RWPE1 (cell line): ENCODE measurements around the gene SLC24A3.

ENCODE experiments used
- CTCF ChIA-PET: fragments of 350-600 bp; sonication (Branson Sonifier 250); formaldehyde crosslinking; extraction: SDS; loops from one replicate; lab custom pipeline; 2021; lab: Yijun Ruan, JAX
- POLR2A ChIA-PET: fragments of 400-600 bp; formaldehyde crosslinking; extraction: SDS; loops from one replicate; lab custom pipeline; 2020; ENCODE audit warnings: antibody characterized with exemption; ENCODE audit not compliant: low non-redundant PET; lab: Yijun Ruan, JAX
- DNase-seq: peaks from one replicate; pipeline ENCODE4 v3.0.0; 2012; ENCODE audit warnings: low spot score
- H3K27ac ChIP-seq: fragments of 450-650 bp; 2 replicates; pipeline ENCODE4 v1.5.1; 2017
- CTCF ChIP-seq: fragments of 450-650 bp; conservative IDR thresholded peaks from 2 replicates; pipeline ENCODE4 v1.5.1; 2017; ENCODE audit warnings: low read depth, mild to moderate bottlenecking

The SLC24A3 gene

GRCh38 chr20:19644085-19644484 is 431.6 kb downstream of the SLC24A3 start:
- ChIA-PET POLR2A (no interaction called here), CTCF (interaction anchor here (0.6 kb wide), 1 partner anchor 92 kb away, joined by 3 read pairs; no protein-coding TSS in a partner anchor)
- H3K27ac ChIP-seq: no peak overlapping the region
- DNase-seq: peak; percentile 3
- TF ChIP-seq CTCF: no peak

- H3K27ac ChIP-seq: no peak overlapping the region
- ChIA-PET POLR2A (no interaction called here), CTCF (no interaction called here)
- no peak for DNase-seq
- no peak for TF ChIP-seq CTCF
Observed at GRCh38 chr20:19646963-19647362, 434.5 kb downstream of the SLC24A3 start.

- CTCF ChIA-PET: interaction anchor here (0.6 to 0.9 kb wide), 3 partner anchors 14 to 590 kb away, joined by 3 to 4 read pairs (median 3); no protein-coding TSS in a partner anchor
- H3K27ac ChIP-seq: no peak overlapping the region
- POLR2A ChIA-PET: no interaction called here
- no peak for TF ChIP-seq CTCF
- no peak for DNase-seq
Observed at GRCh38 chr20:19648024-19648423, 435.6 kb downstream of the SLC24A3 start.

- POLR2A ChIA-PET: no interaction called here
- no peak for TF ChIP-seq CTCF
- CTCF ChIA-PET: interaction anchor here (0.7 kb wide), 1 partner anchor 215 kb away, joined by 4 read pairs; no protein-coding TSS in a partner anchor
- H3K27ac ChIP-seq: no peak overlapping the region
- DNase-seq: no peak
Observed at GRCh38 chr20:19649041-19649440, 436.6 kb downstream of the SLC24A3 start.

GRCh38 chr20:19652591-19653026 is 440.2 kb downstream of the SLC24A3 start:
- H3K27ac ChIP-seq: no peak overlapping the region
- no peak for DNase-seq
- CTCF ChIA-PET: no interaction called here

GRCh38 chr20:19653327-19653726 is 440.9 kb downstream of the SLC24A3 start:
- no peak for TF ChIP-seq CTCF
- no peak for DNase-seq
- no peak overlapping the region for H3K27ac ChIP-seq
- ChIA-PET CTCF (no interaction called here), POLR2A (no interaction called here)

More at GRCh38 chr20:19652591-19653026, 440.2 kb downstream of the SLC24A3 start:
- TF ChIP-seq CTCF: no peak
- POLR2A ChIA-PET: no interaction called here

GRCh38 chr20:19654921-19655320 is 442.5 kb downstream of the SLC24A3 start:
- TF ChIP-seq CTCF: no peak
- no peak overlapping the region for H3K27ac ChIP-seq
- ChIA-PET CTCF (interaction anchor here (0.6 kb wide), 2 partner anchors 66 to 71 kb away, joined by 3 read pairs; no protein-coding TSS in a partner anchor), POLR2A (no interaction called here)
- DNase-seq: no peak
